ENCODE results near the gene AFAP1L2.
"Not testable (repeated sequence)": the region's sequence is repeated elsewhere in the genome, so short reads cannot be mapped to it uniquely, and the experiment has no call there.

The AFAP1L2 gene

GRCh38 chr10:114350751-114351150 lies 53.6 kb downstream of the AFAP1L2 start:
- Histone ChIP-seq H4K20me1 (ENCODE audit: insufficient read depth, low read length) (no peaks in the 10 kb centered on the region), H3K27ac (ENCODE audit: low read length) (no peak overlapping the region)
- DNase-seq: no peak

GRCh38 chr10:114349522-114350215 lies 54.6 kb downstream of the AFAP1L2 start:
- Histone ChIP-seq H4K20me1 (ENCODE audit: insufficient read depth, low read length) (no peaks in the 10 kb centered on the region), H3K9me3 (ENCODE audit: insufficient read depth, low read length, severe bottlenecking) (no peaks in the 10 kb centered on the region), H2AFZ (ENCODE audit: low read depth, low read length) (no peak overlapping the region), H3K27ac (ENCODE audit: low read length) (no peak overlapping the region), H3K79me2 (ENCODE audit: insufficient read depth, low read length) (no peaks in the 10 kb centered on the region), H3K36me3 (ENCODE audit: insufficient read depth, low read length) (no peaks in the 10 kb centered on the region), H3K4me2 (ENCODE audit: insufficient read depth, low read length) (no peak overlapping the region), H3K9ac (ENCODE audit: low read depth, low read length) (no peak overlapping the region), H3K4me1 (ENCODE audit: insufficient read depth, low read length) (no peaks in the 10 kb centered on the region), H3K27me3 (ENCODE audit: insufficient read depth, low read length, poor library complexity) (no peaks in the 10 kb centered on the region), H3K4me3 (ENCODE audit: low read depth in 1 of 2, low read length in 2 of 2) (no peak overlapping the region)
- no peak for TF ChIP-seq EZH2 (IDR thresholded peaks at IDR 0.05; ENCODE audit: borderline replicate concordance, low read depth, low read length, severe bottlenecking)
- no peak for TF ChIP-seq CTCF (IDR thresholded peaks at IDR 0.05; ENCODE audit: borderline replicate concordance, extremely low read depth, low read length, poor library complexity, severe bottlenecking)
- DNase-seq (no peak), ATAC-seq (ENCODE audit: insufficient read depth, low read depth) (no peak)

More at GRCh38 chr10:114350751-114351150, 53.6 kb downstream of the AFAP1L2 start:
- Histone ChIP-seq H3K79me2 (ENCODE audit: insufficient read depth, low read length) (no peaks in the 10 kb centered on the region), H3K36me3 (ENCODE audit: insufficient read depth, low read length) (no peaks in the 10 kb centered on the region), H3K9ac (ENCODE audit: low read depth, low read length) (no peak overlapping the region), H3K9me3 (ENCODE audit: insufficient read depth, low read length, severe bottlenecking) (no peaks in the 10 kb centered on the region), H3K27me3 (ENCODE audit: insufficient read depth, low read length, poor library complexity) (no peaks in the 10 kb centered on the region), H2AFZ (ENCODE audit: low read depth, low read length) (no peak overlapping the region), H3K4me1 (ENCODE audit: insufficient read depth, low read length) (no peaks in the 10 kb centered on the region), H3K4me2 (ENCODE audit: insufficient read depth, low read length) (no peak overlapping the region), H3K4me3 (ENCODE audit: low read depth in 1 of 2, low read length in 2 of 2) (no peak overlapping the region)
- ATAC-seq (ENCODE audit: insufficient read depth, low read depth): no peak
- TF ChIP-seq EZH2 (IDR thresholded peaks at IDR 0.05; ENCODE audit: borderline replicate concordance, low read depth, low read length, severe bottlenecking) (no peak), CTCF (IDR thresholded peaks at IDR 0.05; ENCODE audit: borderline replicate concordance, extremely low read depth, low read length, poor library complexity, severe bottlenecking) (no peak)

- H3K27me3 ChIP-seq (ENCODE audit: insufficient read depth, low read length, poor library complexity); H3K9me3 ChIP-seq (ENCODE audit: insufficient read depth, low read length, severe bottlenecking); H3K9ac ChIP-seq (ENCODE audit: low read depth, low read length); H2AFZ ChIP-seq (ENCODE audit: low read depth, low read length); H3K79me2 ChIP-seq (ENCODE audit: insufficient read depth, low read length); DNase-seq; ATAC-seq (ENCODE audit: insufficient read depth, low read depth); H3K4me1 ChIP-seq (ENCODE audit: insufficient read depth, low read length); H3K36me3 ChIP-seq (ENCODE audit: insufficient read depth, low read length); H3K27ac ChIP-seq (ENCODE audit: low read length); H4K20me1 ChIP-seq (ENCODE audit: insufficient read depth, low read length); H3K4me3 ChIP-seq (ENCODE audit: low read depth in 1 of 2, low read length in 2 of 2); H3K4me2 ChIP-seq (ENCODE audit: insufficient read depth, low read length): not testable (repeated sequence)
These were observed 55.2 kb downstream of the AFAP1L2 start for GRCh38 chr10:114349071-114349470.

- TF ChIP-seq EZH2 (IDR thresholded peaks at IDR 0.05; ENCODE audit: borderline replicate concordance, low read depth, low read length, severe bottlenecking) (no peak), CTCF (IDR thresholded peaks at IDR 0.05; ENCODE audit: borderline replicate concordance, extremely low read depth, low read length, poor library complexity, severe bottlenecking) (no peak)
- H3K9me3 ChIP-seq (ENCODE audit: insufficient read depth, low read length, severe bottlenecking): no peaks in the 10 kb centered on the region
- no peaks in the 10 kb centered on the region for H3K36me3 ChIP-seq (ENCODE audit: insufficient read depth, low read length)
- H3K4me1 ChIP-seq (ENCODE audit: insufficient read depth, low read length): no peaks in the 10 kb centered on the region
- no peak overlapping the region for H3K4me2 ChIP-seq (ENCODE audit: insufficient read depth, low read length)
- H3K79me2 ChIP-seq (ENCODE audit: insufficient read depth, low read length): no peaks in the 10 kb centered on the region
- no peaks in the 10 kb centered on the region for H3K27me3 ChIP-seq (ENCODE audit: insufficient read depth, low read length, poor library complexity)
- H3K27ac ChIP-seq (ENCODE audit: low read length): no peak overlapping the region
- ATAC-seq (ENCODE audit: insufficient read depth, low read depth): no peak
- DNase-seq: no peak
- H2AFZ ChIP-seq (ENCODE audit: low read depth, low read length): no peak overlapping the region
- no peaks in the 10 kb centered on the region for H4K20me1 ChIP-seq (ENCODE audit: insufficient read depth, low read length)
- no peak overlapping the region for H3K9ac ChIP-seq (ENCODE audit: low read depth, low read length)
- no peak overlapping the region for H3K4me3 ChIP-seq (ENCODE audit: low read depth in 1 of 2, low read length in 2 of 2)
These were observed 56.5 kb downstream of the AFAP1L2 start for GRCh38 chr10:114347791-114348190.

All from DND-41 (cell line).